NCI-H526 treated with DMSO at 0.1 percent for 48 hours (cell line): Measurements from ENCODE around the gene DOCK9.
A peak's percentile ranks its signal among the peaks of the same experiment; 100 is the strongest.

Experiments used
- DNase-seq: peaks from one replicate; lab custom pipeline; 2025; lab: John Stamatoyannopoulos, UW

Gene DOCK9

GRCh38 chr13:98997738-98998641, 20.1 kb upstream of the DOCK9 start:
- no peak for DNase-seq

- no peak for DNase-seq
These were observed 19.3 kb upstream of the DOCK9 start for GRCh38 chr13:98997011-98997730.

GRCh38 chr13:98996046-98996445, 18.2 kb upstream of the DOCK9 start:
- no peak for DNase-seq

GRCh38 chr13:98994896-98995295, 17.0 kb upstream of the DOCK9 start:
- DNase-seq: no peak

- no peak for DNase-seq
These were observed 16.2 kb upstream of the DOCK9 start for GRCh38 chr13:98994080-98994479.

- DNase-seq: no peak
These were observed 14.5 kb upstream of the DOCK9 start for GRCh38 chr13:98992355-98992754.

- DNase-seq: no peak
These were observed 12.8 kb upstream of the DOCK9 start for GRCh38 chr13:98990701-98991100.

- DNase-seq: no peak
These were observed 11.8 kb upstream of the DOCK9 start for GRCh38 chr13:98989469-98990235.

GRCh38 chr13:98988780-98989179, 10.9 kb upstream of the DOCK9 start:
- DNase-seq: no peak

- no peak for DNase-seq
These were observed 10.4 kb upstream of the DOCK9 start for GRCh38 chr13:98988277-98988676.

- DNase-seq: no peak
These were observed 9.4 kb upstream of the DOCK9 start for GRCh38 chr13:98987275-98987674.

- peak; percentile 39 for DNase-seq
These were observed 8.5 kb upstream of the DOCK9 start for GRCh38 chr13:98986226-98986846.

GRCh38 chr13:98985591-98985990, 7.7 kb upstream of the DOCK9 start:
- DNase-seq: no peak

GRCh38 chr13:98984983-98985382, 7.1 kb upstream of the DOCK9 start:
- DNase-seq: no peak

- DNase-seq: no peak
These were observed 6.3 kb upstream of the DOCK9 start for GRCh38 chr13:98984118-98984517.

GRCh38 chr13:98983182-98983581, 5.3 kb upstream of the DOCK9 start:
- DNase-seq: no peak

- DNase-seq: no peak
These were observed 3.7 kb upstream of the DOCK9 start for GRCh38 chr13:98981369-98982080.

- no peak for DNase-seq
These were observed 1.3 kb upstream of the DOCK9 start for GRCh38 chr13:98979012-98979660.

- no peak for DNase-seq
These were observed 416 bp upstream of the DOCK9 start for GRCh38 chr13:98978280-98978679.

GRCh38 chr13:98976941-98977340, 923 bp downstream of the DOCK9 start:
- no peak for DNase-seq

- no peak for DNase-seq
These were observed 1.5 kb downstream of the DOCK9 start for GRCh38 chr13:98976338-98976737.
